HG02763 (cell line): ENCODE results near the gene TAGLN2.
"Not testable (repeated sequence)": the region's sequence is repeated elsewhere in the genome, so short reads cannot be mapped to it uniquely, and the experiment has no call there.

Source experiments
- ATAC-seq: cut with Tn5 transposase; IDR thresholded peaks from one replicate; pipeline ENCODE4 v1.9.1; 2021; ENCODE audit warnings: mild to moderate bottlenecking, moderate library complexity; ENCODE audit not compliant: unreplicated experiment

TAGLN2 gene

DNA sequence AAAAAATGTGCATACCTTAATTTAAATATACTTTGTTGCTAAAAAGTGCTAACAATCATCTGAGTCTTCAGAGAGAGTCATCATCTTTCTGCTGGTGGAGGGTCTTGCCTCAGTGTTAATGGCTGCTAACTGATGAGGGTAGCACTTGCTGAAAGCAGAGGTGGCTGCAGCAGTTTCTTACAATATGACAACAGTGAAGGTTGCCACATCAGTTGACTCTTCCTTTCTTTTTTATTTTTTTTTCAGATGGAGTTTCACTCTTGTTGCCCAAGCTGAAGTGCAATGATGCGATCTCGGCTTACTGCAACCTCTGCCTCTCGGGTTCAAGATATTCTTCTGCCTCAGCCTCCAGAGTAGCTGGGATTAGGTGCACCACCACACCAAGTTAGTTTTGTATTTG, 22.8 kb downstream of the TAGLN2 start:
- ATAC-seq, result no peak

DNA sequence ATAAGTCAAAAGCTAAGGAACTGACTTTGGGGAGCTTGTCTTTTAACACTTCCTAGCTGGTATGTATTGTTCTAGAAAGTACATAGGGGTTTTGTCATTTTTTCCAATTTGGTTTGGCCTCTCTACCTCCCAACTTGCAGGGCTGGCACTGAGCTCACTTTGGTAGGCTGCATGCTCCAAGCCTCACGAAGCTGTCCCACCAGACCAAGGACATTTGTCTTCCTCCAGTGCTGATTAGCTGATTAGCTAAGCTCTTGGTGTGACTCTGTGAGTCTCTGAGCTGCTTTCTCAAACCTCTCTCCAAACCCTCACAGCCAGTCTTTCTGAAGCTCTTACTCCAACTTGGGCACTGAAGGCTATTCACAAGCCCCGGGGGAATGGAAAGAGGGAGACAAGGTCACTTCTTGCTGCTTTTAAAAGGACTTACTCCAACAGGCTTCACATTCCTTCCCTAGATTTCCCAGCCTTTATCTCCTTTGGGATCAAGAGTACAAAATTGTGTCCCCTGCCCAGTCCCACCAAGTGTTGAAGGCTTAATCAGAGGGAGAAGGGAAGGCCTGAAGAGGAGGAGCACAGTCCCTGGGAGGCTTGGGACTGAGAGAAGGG, 24.4 kb downstream of the TAGLN2 start:
- ATAC-seq, result no peak

DNA sequence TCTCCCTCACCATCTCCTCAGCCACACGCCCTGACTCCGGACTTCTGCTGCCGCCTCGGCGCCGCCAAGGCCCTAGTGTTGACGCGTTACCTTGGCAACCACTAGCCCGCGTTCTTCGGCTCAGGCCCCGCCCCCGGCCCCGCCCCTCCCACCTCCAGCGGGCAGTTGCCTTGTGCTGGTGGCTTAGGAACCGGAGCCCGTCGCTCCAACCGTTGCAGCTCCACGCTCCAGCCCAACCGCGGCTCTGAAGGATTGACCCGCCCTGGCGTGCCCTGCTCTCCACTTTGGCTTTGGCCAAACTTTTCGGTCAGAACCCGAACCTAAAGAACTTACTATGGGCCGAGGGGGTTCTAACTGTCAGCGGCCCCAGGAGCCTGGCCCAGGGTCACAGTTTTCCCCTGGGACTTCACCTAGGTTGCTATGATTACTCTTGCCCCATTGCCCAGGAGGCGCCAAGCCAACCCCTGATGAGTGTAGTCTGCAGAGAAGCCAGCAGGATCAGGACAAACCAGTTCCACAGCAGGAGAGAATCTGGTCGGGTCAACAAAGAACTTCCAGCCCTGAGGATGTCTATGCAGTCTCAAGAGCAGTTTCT, 25.1 kb downstream of the TAGLN2 start, which contains the start of gene CFAP45:
Gene CFAP45, minus strand, starts transcription at position 80 of the 595 bp plus-strand sequence. Its CDS starts 67 bp downstream, at position 13.
- no peak for ATAC-seq

DNA sequence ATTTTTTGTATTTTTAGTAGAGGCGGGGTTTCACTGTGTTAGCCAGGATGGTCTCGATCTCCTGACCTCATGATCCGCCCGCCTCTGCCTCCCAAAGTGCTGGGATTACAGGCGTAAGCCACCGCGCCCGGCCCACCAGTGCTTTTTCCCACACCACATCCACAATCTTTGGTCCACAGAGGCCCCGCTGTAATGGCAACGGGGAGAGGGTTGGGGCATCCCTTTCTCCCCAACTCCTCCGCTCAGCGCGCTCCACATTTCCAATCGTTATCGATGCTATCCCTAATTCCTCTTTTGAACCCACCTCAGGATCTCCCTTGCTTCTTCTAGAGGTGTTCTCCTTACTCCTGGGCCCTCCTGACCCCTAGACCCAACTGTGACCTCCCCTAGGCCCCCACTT, 25.7 kb downstream of the TAGLN2 start:
- ATAC-seq, result not testable (repeated sequence)

DNA sequence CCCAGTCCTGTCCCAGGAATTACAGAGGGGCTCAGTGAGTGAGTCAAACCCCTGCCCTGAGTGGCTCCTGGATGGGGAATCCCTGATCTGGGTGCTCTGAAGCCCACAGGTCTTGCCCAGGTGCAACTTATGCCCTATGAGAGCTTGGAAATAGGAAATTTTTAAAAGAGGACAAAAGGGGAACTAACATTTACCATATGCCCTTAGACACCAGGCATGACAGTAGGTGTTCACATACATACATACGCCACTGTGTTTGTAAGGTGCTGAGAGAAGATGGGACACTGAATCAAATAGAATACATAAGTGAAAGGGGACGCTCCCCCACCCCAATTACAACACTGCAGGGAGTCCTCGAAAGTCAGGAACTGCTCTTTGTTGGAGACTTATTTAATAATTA, 26.8 kb downstream of the TAGLN2 start:
- ATAC-seq, result no peak

DNA sequence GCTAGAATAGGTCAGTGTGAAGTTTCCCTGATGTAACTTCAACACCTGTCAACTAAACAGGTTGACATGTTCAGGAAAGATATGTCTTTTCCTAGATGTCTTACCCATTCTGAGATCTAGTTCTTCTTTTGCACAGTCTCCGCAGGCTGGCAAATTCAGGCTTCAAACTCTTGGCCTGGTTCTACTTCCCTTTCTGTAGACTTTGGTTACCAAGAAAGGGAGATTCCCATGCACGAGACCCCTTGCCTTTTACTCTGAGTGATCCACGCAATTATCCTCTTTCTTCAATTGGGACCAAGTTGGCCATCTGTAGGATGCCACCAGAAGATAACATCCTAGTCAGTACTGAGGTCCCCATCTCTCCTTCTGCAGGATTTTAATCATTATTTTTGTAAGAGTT, 27.3 kb downstream of the TAGLN2 start:
- ATAC-seq, result no peak

DNA sequence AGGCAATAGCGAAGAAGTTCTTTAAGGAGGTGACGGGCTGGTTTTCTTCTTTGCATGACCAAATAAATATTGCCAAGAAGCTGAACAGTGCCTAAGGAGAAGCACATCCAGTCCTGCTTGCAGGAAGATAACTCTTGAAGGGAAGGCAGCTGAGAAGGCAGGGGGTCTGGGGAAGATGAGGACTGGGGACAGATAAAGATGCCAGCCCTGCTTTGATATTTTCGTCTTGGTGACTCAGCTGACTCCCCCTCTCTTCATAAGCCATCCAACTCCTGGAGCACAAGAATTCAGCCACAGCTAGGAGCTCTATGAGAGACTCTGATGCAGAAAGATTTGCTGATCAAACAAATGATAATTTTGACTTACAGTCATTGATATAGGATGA, 28.8 kb downstream of the TAGLN2 start:
- no peak for ATAC-seq

DNA sequence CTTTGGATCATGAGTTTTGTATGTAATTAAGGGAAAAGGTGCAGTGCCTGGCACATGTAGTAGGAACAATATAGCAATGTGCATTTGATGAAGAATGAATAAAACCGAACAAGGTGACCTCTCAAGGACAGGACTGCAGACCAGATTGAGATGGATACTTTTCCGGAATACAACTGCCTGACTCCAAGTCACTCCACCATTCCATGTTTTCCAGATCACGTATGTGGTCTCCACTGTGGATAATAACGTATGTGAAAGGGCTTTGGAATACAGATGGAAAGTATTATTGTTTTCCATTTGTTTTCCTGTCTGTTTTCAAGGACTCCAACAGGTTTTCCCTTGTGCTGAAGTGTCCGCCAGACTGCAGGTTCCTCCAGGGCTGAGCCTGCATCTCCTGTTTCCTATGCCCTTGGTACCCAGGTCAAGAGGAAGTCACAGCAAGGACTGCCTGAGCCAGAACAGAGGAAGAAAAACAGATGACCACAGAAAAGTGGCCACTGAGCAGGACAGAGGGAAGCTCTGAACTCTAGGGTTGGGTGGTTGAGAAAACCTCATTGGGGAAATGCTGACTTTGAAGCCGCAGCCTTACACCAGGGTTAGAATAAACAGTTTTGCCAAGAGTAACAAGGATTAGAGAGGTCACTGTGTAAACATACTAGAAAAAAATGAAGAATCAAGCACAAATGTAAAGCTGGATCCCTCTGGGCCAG, 29.3 kb downstream of the TAGLN2 start:
- ATAC-seq, result no peak

DNA sequence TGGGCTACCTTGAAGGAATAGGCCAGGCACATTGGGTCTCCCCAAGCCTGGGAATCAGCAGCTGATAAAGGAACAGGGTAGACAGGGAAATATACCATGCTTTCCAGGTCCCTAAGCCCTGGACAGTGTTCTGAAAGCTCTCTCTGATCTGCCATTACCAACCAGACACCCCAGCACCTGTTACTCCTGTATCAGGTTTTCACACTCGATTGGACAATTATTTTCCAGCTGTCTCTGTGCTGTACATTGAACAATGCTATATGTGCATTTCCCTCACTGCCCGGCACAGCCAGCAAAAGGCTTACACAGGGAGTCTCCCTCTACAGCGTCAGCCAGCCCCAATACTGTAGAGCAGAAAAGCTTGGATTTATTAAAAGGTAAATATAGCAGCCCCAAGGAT, 30.0 kb downstream of the TAGLN2 start:
- no peak for ATAC-seq

DNA sequence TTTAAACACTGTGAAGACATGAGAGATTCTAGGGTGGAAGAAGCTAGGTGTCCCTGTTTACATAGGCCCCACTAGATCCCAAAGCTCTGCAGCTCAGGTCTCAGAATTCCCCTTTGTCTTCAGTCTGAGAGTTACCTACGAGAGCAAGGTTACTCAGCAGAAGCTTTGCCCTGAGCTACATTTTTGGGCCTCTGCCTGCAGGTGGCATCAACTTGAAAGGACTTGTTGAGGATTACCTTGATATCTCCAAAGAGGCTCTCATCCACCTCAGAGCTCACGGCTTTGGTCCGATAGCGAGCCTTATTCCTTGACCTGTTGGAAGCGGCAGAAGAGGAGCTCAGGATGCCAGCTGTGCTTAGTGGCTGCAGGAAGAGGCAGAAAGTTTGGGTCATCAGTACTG, 32.4 kb downstream of the TAGLN2 start:
- no peak for ATAC-seq

DNA sequence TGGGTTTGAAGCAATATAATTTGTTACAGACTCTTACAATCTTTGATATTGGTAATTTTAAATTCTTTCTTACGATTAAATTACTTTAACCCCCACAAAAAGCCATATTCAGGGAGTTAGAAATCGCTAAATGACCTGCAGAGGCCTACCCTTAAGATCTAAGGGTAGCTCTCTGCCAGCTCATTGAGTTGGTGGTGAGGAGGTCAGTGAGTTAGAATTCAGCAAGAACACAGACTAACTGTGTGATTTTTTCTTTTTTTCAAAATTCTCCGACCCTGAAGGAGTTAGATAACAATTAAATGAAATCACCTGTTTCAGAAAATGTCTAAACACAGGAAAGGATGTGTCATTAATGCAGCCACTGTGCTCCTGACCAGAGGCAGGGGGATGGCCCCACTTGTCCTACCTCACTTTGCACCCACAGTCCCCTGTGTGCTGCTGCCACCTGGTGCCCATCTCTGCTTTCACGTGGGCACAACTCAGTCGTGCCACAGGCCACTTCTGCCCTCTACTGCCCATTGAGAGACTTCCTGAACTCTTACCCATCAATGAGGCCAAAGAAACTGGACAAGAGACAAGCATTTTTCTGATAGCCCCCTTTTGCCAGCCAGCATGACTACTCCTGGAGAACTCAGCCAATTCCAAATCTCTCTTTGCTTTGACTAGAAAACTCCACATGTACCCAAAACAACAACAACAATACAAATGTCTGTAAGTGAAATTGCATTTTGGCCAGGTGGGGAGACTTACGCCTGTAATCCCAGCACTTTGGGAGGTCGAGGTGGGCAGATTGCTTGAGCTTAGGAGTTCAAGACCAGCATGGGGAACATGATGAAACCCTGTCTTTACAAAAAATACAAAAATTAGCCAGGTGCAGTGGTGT, 33.8 kb downstream of the TAGLN2 start:
- ATAC-seq, result peak; percentile 63

DNA sequence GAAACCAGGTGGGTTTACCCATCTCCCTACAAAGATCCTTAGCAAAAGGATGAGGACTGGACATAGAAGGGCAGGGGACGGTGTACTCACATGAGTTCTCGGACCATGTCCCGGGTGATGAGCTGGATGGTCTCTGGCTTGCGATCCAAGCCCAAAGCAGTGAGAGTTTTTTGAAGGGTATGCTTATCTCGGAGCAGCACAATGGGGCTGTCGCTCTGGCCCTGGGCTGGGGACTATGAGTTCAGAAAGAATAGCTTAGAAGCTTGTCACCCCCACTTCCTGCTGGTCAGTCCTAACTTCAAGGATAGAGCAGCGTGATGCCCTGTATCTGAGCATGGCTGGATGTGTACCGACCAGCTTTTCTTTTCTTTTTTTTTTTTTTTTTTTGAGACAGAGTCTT, 34.9 kb downstream of the TAGLN2 start:
- ATAC-seq, result no peak

DNA sequence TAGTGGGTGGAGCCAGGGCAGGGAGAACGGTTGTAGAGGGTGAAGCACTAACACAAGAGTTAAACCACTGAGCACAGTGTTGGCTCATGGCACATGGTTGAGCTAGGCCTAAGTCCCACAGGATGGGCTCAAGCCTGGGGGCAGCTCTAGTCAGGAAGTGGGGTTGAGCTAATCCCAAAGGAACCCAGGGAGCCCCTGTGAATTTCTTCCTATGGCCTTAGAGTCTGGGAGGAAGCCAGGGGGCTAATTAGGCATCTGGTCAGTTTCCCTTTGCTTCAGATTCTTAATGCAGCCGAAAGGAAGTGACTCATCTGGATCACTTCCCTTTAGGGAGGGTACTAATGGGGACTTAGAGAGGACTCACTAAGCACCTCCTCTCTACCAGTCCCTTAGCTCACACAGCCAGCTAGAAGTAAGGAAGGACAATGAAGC, 35.5 kb downstream of the TAGLN2 start:
- ATAC-seq, result peak; percentile 84

DNA sequence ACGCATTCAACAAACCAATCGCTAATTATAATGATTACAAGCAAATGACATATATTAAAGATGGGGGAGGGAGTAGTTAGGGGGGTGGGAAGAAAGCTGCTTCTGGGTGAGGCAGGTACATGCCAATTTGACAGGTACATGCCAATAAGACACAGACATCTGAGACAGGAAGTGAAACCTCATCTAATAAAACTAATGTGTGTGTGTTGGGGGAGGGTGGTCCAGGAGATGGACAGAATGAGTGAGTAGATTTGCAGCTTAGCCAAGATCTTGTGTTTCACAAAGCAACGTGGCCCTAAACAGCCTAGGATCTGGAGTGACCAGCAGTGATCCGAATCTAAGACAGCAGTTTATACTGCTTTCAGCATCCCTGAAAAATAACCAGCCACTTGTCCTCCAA, 36.1 kb downstream of the TAGLN2 start:
- no peak for ATAC-seq

DNA sequence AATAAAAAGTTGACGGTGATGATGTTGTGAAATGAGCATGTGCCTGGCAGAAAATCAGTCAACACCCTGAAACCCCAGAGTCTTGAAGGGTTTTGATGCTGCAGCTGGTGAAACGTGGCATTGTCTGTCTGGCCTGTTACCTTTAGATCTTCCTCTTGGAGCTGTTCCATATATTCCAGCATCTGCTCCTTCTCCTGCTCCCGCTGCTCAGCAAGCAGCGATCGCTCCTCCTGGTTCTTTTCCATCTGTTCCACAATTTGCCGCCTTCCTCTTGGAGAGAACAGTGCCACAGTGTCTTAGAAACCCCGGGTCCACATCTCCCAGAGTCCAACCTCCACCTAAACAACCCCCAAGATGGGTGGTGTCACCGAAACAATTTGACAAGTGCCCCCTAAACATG, 41.0 kb downstream of the TAGLN2 start:
- ATAC-seq, result no peak

DNA sequence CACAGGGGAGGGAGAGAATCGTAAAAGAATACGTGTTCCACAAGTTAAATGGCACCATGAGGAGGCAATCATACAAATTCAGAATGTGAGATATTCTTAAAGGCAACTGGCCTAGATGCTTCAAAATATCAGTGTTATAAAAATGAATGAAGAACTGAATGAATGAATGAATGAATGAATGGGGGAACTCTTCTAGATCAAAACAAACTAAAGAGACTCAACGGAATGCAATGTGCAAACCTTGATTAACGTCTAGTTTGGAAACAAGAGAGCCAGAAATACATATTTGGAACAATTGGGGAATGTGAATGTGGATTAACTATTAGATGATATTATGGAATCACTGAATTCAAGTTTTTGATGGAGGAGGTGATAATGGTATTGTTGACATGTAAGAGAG, 42.2 kb downstream of the TAGLN2 start:
- ATAC-seq, result no peak

DNA sequence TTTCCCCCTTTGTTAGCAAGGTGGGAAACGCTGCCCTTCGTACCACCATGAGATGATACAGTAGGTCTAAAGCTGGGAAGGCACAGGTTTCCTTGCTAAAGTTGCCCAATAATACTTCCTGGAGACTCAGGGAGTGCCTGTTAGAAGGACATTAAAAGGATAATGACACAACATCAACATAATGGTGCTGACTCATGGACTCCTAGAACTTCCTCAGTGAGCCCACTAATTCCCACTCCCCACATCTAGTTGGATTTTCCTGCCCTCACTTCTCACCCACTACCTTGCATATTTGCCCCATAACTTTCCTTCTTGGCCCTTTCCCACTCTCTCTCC, 42.8 kb downstream of the TAGLN2 start:
- no peak for ATAC-seq

DNA sequence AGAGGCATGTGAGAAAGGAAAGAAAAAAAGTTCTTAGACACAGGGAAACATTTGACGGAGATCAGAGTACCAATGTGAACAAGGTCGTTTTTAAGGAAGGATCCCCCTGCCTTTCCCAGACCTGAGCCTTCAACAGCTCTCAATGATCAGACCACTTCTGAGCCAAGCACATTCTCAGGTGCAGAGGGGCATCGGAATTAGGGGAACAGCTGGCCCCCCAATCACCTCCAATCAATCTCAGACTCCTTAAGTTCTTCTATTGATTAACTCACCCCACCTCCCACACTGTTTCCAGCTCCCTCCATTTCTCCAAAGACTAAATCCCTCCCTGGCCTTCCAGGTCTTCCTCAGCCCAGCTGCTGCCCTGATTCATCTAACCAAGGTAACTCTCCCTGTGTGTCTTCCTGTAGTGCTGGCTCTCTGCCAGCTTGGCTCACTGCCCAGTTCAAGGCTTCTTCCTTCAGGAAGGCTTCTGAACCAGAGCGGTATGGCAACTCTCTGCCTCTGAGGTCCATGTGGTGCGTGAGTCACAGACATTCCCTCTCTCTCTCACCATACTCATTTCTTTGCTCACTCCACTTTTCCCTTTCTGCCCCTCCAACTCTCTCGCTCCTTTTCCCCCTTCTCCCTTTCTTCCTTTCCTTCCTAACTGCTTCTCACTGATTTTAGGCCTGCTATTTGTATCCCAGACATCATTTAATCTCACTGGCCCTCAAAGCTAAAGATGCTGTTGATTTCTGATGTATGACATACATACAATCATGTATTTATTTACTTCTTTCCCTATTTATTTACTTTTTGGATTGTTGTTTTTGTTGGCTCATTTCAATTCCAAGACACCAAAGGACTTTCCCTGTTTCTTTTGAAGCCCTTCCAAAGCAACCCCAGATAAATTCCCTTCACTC, 43.4 kb downstream of the TAGLN2 start:
- ATAC-seq, result no peak

DNA sequence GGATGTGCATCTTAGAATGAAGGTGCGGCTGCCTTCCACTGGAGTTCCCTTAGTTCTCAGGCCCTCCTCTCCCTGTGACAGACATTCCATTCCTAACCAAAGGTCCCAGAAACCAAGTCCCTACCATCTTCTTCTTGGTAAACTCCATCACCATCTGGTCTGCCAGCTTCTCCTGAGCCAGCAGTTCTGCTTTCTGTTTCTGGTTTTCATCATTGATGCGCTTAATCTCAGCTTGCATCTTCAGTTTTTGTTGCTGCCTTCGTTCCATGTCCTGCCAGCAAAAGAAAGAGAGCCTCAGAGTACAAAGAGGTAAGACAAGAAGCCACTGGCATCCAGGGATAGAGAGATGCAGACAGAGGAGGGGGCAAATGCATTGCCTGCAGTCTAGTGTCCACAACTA, 44.9 kb downstream of the TAGLN2 start:
- no peak for ATAC-seq

DNA sequence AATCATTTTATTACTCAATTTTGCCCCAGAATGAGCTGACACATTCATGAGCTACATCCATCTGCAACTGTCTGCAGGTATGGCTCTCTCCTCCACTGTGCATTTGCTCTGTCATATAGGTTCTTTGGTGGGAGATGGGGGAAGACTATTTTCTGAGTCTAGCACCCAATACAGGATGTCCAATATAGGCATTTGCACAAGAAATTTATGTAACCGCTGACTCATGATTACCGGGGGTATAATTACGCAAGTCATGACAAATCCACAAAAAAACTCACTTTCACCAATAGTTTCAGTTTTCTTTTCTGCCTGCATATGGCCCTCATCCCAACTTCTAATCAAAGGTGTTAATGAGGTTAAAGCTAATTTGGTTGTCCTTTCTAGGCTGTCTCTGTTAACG, 45.3 kb downstream of the TAGLN2 start:
- ATAC-seq, result no peak

DNA sequence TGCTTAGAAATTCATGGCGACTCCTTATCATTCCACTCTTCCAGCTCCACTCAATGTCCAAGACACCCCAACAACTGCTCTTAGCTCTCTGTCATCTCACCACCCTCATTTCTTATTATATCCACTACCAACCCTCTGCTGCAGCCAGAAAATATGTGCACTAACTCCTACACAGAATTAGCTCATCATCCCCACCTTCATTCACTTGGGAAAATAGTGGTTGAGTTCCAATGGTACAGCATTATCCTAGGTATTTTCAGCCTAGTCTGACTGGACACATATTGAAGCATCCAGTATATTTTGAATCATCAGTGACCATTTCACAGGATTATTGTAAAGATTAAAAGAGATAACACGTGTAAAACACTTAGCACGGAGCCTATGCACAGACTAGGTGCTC, 46.2 kb downstream of the TAGLN2 start:
- no peak for ATAC-seq
